T1000 (cell line): ENCODE measurements around the gene BHLHA9.

Experiments used
- DNase-seq: peaks from one replicate; lab custom pipeline; 2025; ENCODE audit warnings: mixed read lengths; lab: John Stamatoyannopoulos, UW

The BHLHA9 gene

GRCh38 chr17:1255041-1255440 lies 15.2 kb upstream of the BHLHA9 start:
- no peak for DNase-seq

GRCh38 chr17:1256699-1257098 lies 13.5 kb upstream of the BHLHA9 start:
- DNase-seq, result no peak

GRCh38 chr17:1260086-1260769 lies 10.0 kb upstream of the BHLHA9 start:
- no peak for DNase-seq

- DNase-seq, result no peak
Observed at GRCh38 chr17:1260770-1261161, 9.5 kb upstream of the BHLHA9 start.

- DNase-seq, result no peak
Observed at GRCh38 chr17:1264196-1264595, 6.0 kb upstream of the BHLHA9 start.

- no peak for DNase-seq
Observed at GRCh38 chr17:1267471-1267943, 2.7 kb upstream of the BHLHA9 start.

GRCh38 chr17:1271030-1271423 lies 783 bp downstream of the BHLHA9 start:
- no peak for DNase-seq

- DNase-seq, result no peak
Observed at GRCh38 chr17:1271441-1271840, 1.2 kb downstream of the BHLHA9 start.

GRCh38 chr17:1272701-1273100 lies 2.5 kb downstream of the BHLHA9 start:
- no peak for DNase-seq

- no peak for DNase-seq
Observed at GRCh38 chr17:1273492-1274244, 3.4 kb downstream of the BHLHA9 start.

- DNase-seq, result no peak
Observed at GRCh38 chr17:1274245-1274608, 4.0 kb downstream of the BHLHA9 start.

- no peak for DNase-seq
Observed at GRCh38 chr17:1275205-1275961, 5.1 kb downstream of the BHLHA9 start.

- DNase-seq, result peak; percentile 21
Observed at GRCh38 chr17:1275962-1276736, 5.9 kb downstream of the BHLHA9 start.

- DNase-seq, result no peak
Observed at GRCh38 chr17:1280652-1281051, 10.4 kb downstream of the BHLHA9 start.

GRCh38 chr17:1286379-1287106 lies 16.3 kb downstream of the BHLHA9 start:
- no peak for DNase-seq

- DNase-seq, result no peak
Observed at GRCh38 chr17:1289695-1290094, 19.5 kb downstream of the BHLHA9 start.

GRCh38 chr17:1290676-1291075 lies 20.4 kb downstream of the BHLHA9 start:
- DNase-seq, result no peak

GRCh38 chr17:1294157-1294717 lies 24.0 kb downstream of the BHLHA9 start:
- no peak for DNase-seq

- DNase-seq, result no peak
Observed at GRCh38 chr17:1298606-1299005, 28.4 kb downstream of the BHLHA9 start.

GRCh38 chr17:1299552-1300370 lies 29.5 kb downstream of the BHLHA9 start:
- DNase-seq, result no peak
